IMR-90 (cell line): ENCODE data around the gene CHN2. TPM values are rescaled to one million over a fixed set of nuclear protein-coding genes. Genes with fewer than 3 reads are reported as not detected.

Experiments
- ATAC-seq: fragments of 200-7000 bp; cut with Tn5 transposase; 2 replicates; pipeline ENCODE4 v1.9.1; 2020; ENCODE audit warnings: low read depth, mild to moderate bottlenecking, moderate library complexity
- BruUV-seq: library from RNA; stranded (reverse); fragments of 400-500 nt; replicated peaks from 2 replicates; lab custom pipeline; 2021; lab: Mats Ljungman, UMichigan
- CTCF ChIA-PET: fragments of 300-600 bp; formaldehyde crosslinking; extraction: SDS; loops from one replicate; lab custom pipeline; 2021; ENCODE audit warnings: antibody characterized with exemption; lab: Yijun Ruan, JAX
- POLR2A ChIA-PET: fragments of 300-600 bp; sonication (Branson Sonifier 250); formaldehyde crosslinking; loops from one replicate; lab custom pipeline; 2022; ENCODE audit warnings: antibody characterized with exemption; ENCODE audit not compliant: unreplicated experiment; lab: Charles Lee
- DNase-seq: peaks from one replicate; pipeline ENCODE4 v3.0.0; 2013
- H2AFZ ChIP-seq: replicated peaks from 2 replicates; pipeline ENCODE3; 2013; ENCODE audit warnings: low read length, mild to moderate bottlenecking; ENCODE audit not compliant: poor library complexity
- H2AK5ac ChIP-seq: 2 replicates; pipeline ENCODE4 v1.6.1; 2013; ENCODE audit warnings: low read depth, low read length, inconsistent platforms
- H2AK9ac ChIP-seq: replicated peaks from 2 replicates; pipeline ENCODE3; 2013; ENCODE audit warnings: mild to moderate bottlenecking, low read depth, low read length, moderate library complexity; ENCODE audit not compliant: poor library complexity
- H2BK120ac ChIP-seq: 2 replicates; pipeline ENCODE4 v1.6.1; 2013; ENCODE audit warnings: low read depth, low read length, inconsistent platforms
- H2BK15ac ChIP-seq: 3 replicates; pipeline ENCODE4 v1.6.1; 2013; ENCODE audit warnings: low read depth, low read length, inconsistent platforms
- H2BK20ac ChIP-seq: 2 replicates; pipeline ENCODE4 v1.6.1; 2013; ENCODE audit warnings: low read depth, mild to moderate bottlenecking, inconsistent platforms, low read length, moderate library complexity
- H2BK5ac ChIP-seq: 2 replicates; pipeline ENCODE4 v1.6.1; 2013; ENCODE audit warnings: mild to moderate bottlenecking, low read depth, low read length, inconsistent platforms; ENCODE audit not compliant: poor library complexity, severe bottlenecking
- H3K14ac ChIP-seq: replicated peaks from 2 replicates; pipeline ENCODE4 v1.6.1; 2013; ENCODE audit warnings: low read depth, low read length, inconsistent platforms
- H3K18ac ChIP-seq: 2 replicates; pipeline ENCODE4 v1.6.1; 2013; ENCODE audit warnings: low read depth, low read length, control low read depth
- H3K23ac ChIP-seq: 2 replicates; pipeline ENCODE4 v1.6.1; 2013; ENCODE audit warnings: low read depth, low read length, inconsistent platforms
- H3K27ac ChIP-seq: 2 replicates; pipeline ENCODE4 v1.5.1; 2013; ENCODE audit warnings: mild to moderate bottlenecking, control low read depth, low read length; ENCODE audit not compliant: insufficient read depth
- H3K27me3 ChIP-seq: 2 replicates; pipeline ENCODE4 v1.6.1; 2013; ENCODE audit warnings: low read length; ENCODE audit not compliant: control insufficient read depth, insufficient read depth
- H3K36me3 ChIP-seq: 2 replicates; pipeline ENCODE4 v1.6.1; 2013; ENCODE audit warnings: low read length, mixed read lengths; ENCODE audit not compliant: control insufficient read depth, insufficient read depth
- H3K4ac ChIP-seq: 2 replicates; pipeline ENCODE4 v1.6.1; 2013; ENCODE audit warnings: low read depth, low read length, inconsistent platforms
- H3K4me1 ChIP-seq: 2 replicates; pipeline ENCODE4 v1.6.1; 2013; ENCODE audit warnings: low read length, mixed read lengths; ENCODE audit not compliant: control insufficient read depth, insufficient read depth
- H3K4me2 ChIP-seq: 2 replicates; pipeline ENCODE4 v1.6.1; 2013; ENCODE audit warnings: low read depth, mild to moderate bottlenecking, control low read depth, low read length, moderate library complexity
- H3K4me3 ChIP-seq: 2 replicates; pipeline ENCODE4 v1.5.1; 2013; ENCODE audit warnings: low read depth, mild to moderate bottlenecking, control low read depth, low read length, moderate library complexity; ENCODE audit not compliant: insufficient read depth
- H3K56ac ChIP-seq: 2 replicates; pipeline ENCODE4 v1.6.1; 2013; ENCODE audit warnings: low read length, inconsistent platforms; ENCODE audit not compliant: insufficient read depth; ENCODE audit errors: extremely low read depth
- H3K79me1 ChIP-seq, 2 experiments: 2 replicates each; pipeline ENCODE4 v1.6.1; 2013; ENCODE audit warnings: low read length in 2 of 2, inconsistent platforms in 1 of 2, low read depth in 1 of 2
- H3K9ac ChIP-seq: 2 replicates; pipeline ENCODE4 v1.6.1; 2013; ENCODE audit warnings: low read depth, low read length, control low read depth
- H3K9me1 ChIP-seq: 2 replicates; pipeline ENCODE4 v1.6.1; 2013; ENCODE audit warnings: low read length, inconsistent platforms; ENCODE audit not compliant: insufficient read depth
- H3K9me3 ChIP-seq: 2 replicates; pipeline ENCODE4 v1.6.1; 2013; ENCODE audit warnings: low read length; ENCODE audit not compliant: control insufficient read depth, insufficient read depth
- H4K20me1 ChIP-seq: 2 replicates; pipeline ENCODE4 v1.6.1; 2013; ENCODE audit warnings: low read length, inconsistent platforms; ENCODE audit not compliant: insufficient read depth
- H4K5ac ChIP-seq: 2 replicates; pipeline ENCODE4 v1.6.1; 2013; ENCODE audit warnings: mild to moderate bottlenecking, low read depth, low read length, control low read depth
- H4K8ac ChIP-seq, 2 experiments: 2 replicates each; pipeline ENCODE4 v1.6.1; 2013; ENCODE audit warnings: low read depth in 2 of 2, low read length in 2 of 2, control low read depth in 1 of 2, inconsistent platforms in 1 of 2
- H4K91ac ChIP-seq: 2 replicates; pipeline ENCODE4 v1.6.1; 2013; ENCODE audit warnings: low read depth, low read length, inconsistent platforms; ENCODE audit not compliant: insufficient read depth
- BHLHE40 ChIP-seq: fragments of 150-350 bp; IDR thresholded peaks from 2 replicates; pipeline ENCODE4 v1.6.1; 2016; ENCODE audit warnings: mild to moderate bottlenecking, low read depth, low read length
- CEBPB ChIP-seq: IDR thresholded peaks from 2 replicates; pipeline ENCODE4 v1.6.1; 2012; ENCODE audit warnings: low read depth, low read length, improper control_type of control experiment
- CHD1 ChIP-seq: IDR thresholded peaks from 2 replicates; pipeline ENCODE4 v1.6.1; 2012; ENCODE audit warnings: low read depth, low read length, improper control_type of control experiment
- CTCF ChIP-seq: conservative IDR thresholded peaks from 2 replicates; pipeline ENCODE4 v1.5.1; 2012; ENCODE audit warnings: mild to moderate bottlenecking, low read depth, low read length, improper control_type of control experiment
- ELK1 ChIP-seq: fragments of 150-350 bp; IDR thresholded peaks from 2 replicates; pipeline ENCODE4 v1.6.1; 2016; ENCODE audit warnings: low read depth, mild to moderate bottlenecking, low read length, moderate library complexity, borderline replicate concordance
- FOS ChIP-seq: fragments of 150-350 bp; IDR thresholded peaks from 2 replicates; pipeline ENCODE4 v1.6.1; 2016; ENCODE audit warnings: low read depth, low read length
- MAFK ChIP-seq: IDR thresholded peaks from 2 replicates; pipeline ENCODE4 v1.6.1; 2012; ENCODE audit warnings: low read depth, low read length, improper control_type of control experiment
- MAZ ChIP-seq: IDR thresholded peaks from 2 replicates; pipeline ENCODE4 v1.6.1; 2012; ENCODE audit warnings: low read depth, mild to moderate bottlenecking, low read length, improper control_type of control experiment, moderate library complexity, borderline replicate concordance
- MXI1 ChIP-seq: IDR thresholded peaks from 2 replicates; pipeline ENCODE4 v1.6.1; 2012; ENCODE audit warnings: low read depth, mild to moderate bottlenecking, low read length, moderate library complexity, borderline replicate concordance
- NFE2L2 ChIP-seq: fragments of 150-350 bp; IDR thresholded peaks from 2 replicates; pipeline ENCODE4 v1.6.1; 2016; ENCODE audit warnings: low read depth, mild to moderate bottlenecking, low read length
- POLR2A ChIP-seq: IDR thresholded peaks from 2 replicates; pipeline ENCODE4 v1.6.1; 2012; ENCODE audit warnings: mild to moderate bottlenecking, low read depth, low read length
- RAD21 ChIP-seq: IDR thresholded peaks from 2 replicates; pipeline ENCODE4 v1.6.1; 2012; ENCODE audit warnings: low read length, improper control_type of control experiment
- RCOR1 ChIP-seq: IDR thresholded peaks from 2 replicates; pipeline ENCODE4 v1.6.1; 2012; ENCODE audit warnings: mild to moderate bottlenecking, low read length, improper control_type of control experiment; ENCODE audit not compliant: insufficient replicate concordance
- RFX5 ChIP-seq: IDR thresholded peaks from 2 replicates; pipeline ENCODE4 v1.8.0; 2012; ENCODE audit warnings: low read depth, mild to moderate bottlenecking, low read length, moderate library complexity
- SMC3 ChIP-seq: fragments of 150-350 bp; IDR thresholded peaks from 2 replicates; pipeline ENCODE4 v1.6.1; 2016; ENCODE audit warnings: low read depth, mild to moderate bottlenecking, antibody characterized with exemption, low read length, moderate library complexity
- USF2 ChIP-seq: fragments of 150-350 bp; IDR thresholded peaks from 2 replicates; pipeline ENCODE4 v1.6.1; 2017; ENCODE audit warnings: mild to moderate bottlenecking, antibody characterized with exemption, low read length, low read depth
- WGBS, 2 experiments: methylation state at CpG; one replicate each; pipeline versions ENCODE4 v1.1.5 to v1.1.7; 2013; ENCODE audit warnings: missing lambda C conversion rate in 2 of 2; ENCODE audit not compliant: insufficient read length in 1 of 2; ENCODE audit errors: extremely low coverage in 2 of 2; 5-methylcytosine and 5-hydroxymethylcytosine counted together
- dilution Hi-C: fragments of 300-500 bp; cut with HindIII; formaldehyde crosslinking; loops from one replicate; pipeline ENCODE4 v1.14.3; 2018; ENCODE audit warnings: low sequenced_read_pairs; ENCODE audit not compliant: unreplicated experiment
- in situ Hi-C: fragments of 300-500 bp; cut with MboI; formaldehyde crosslinking; loops from 3 replicates; pipeline ENCODE4 v1.14.3; 2019; ENCODE audit warnings: low sequenced_read_pairs, inconsistent platforms, mixed read lengths
- intact Hi-C: fragments of 100-400 bp; cut with micrococcal nuclease; formaldehyde crosslinking; loops from 2 replicates; pipeline ENCODE4 v1.10.0; 2022
- polyA plus RNA-seq, 3 experiments: library from polyadenylated mRNA; depleted of rRNA; stranded (reverse); fragments of >200 nt; gene quantifications; 2 replicates each; pipeline ENCODE4 v1.2.3, GENCODE V29; 2012; ENCODE audit warnings: low replicate concordance in 1 of 3
- total RNA-seq: library from RNA; depleted of rRNA; stranded (reverse); fragments of >200 nt; gene quantifications from 2 replicates; pipeline ENCODE4 v1.2.3, GENCODE V29; 2012

The CHN2 gene
- total and polyA plus RNA-seq, 2 of the 4 experiments (the other 2 are of a cell fraction): not detected

DNA sequence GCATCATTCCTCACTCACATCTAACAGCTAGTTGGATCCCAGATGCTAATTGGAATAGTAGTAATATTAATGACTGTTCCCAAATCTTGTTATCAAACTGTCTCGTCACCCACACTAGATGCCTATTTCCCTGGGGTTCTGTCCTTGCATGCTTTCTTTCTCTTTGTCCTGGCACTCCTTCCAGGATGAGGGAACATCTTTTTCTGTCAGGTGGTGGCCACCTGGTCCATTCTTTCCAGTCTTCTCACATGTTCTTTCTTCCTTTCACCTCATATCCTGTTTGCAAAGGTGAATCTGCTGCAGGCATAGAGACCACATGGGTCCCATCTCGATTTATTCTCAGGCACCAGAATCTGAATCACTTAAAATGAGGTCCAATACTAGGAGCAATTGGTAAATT is 126.0 kb downstream of the CHN2 start:
- Histone ChIP-seq H3K27ac (no peak overlapping the region), H3K14ac (no peak overlapping the region), H3K18ac (no peak overlapping the region), H3K56ac (no peak overlapping the region), H4K8ac (no peak overlapping the region), H3K36me3 (no peaks in the 10 kb centered on the region), H2AK9ac (no peak overlapping the region), H3K4me1 (no peaks in the 10 kb centered on the region), H3K4me2 (no peak overlapping the region), H3K27me3 (no peaks in the 10 kb centered on the region), H3K9me1 (no peaks in the 10 kb centered on the region), H2BK5ac (no peak overlapping the region), H3K23ac (no peak overlapping the region), H2BK20ac (no peak overlapping the region), H2AK5ac (no peak overlapping the region), H3K9ac (no peak overlapping the region), H2BK120ac (no peak overlapping the region), H3K4ac (no peak overlapping the region), H4K5ac (no peak overlapping the region), H3K79me1 (no peaks in the 10 kb centered on the region), H4K20me1 (no peaks in the 10 kb centered on the region), H2BK15ac (no peak overlapping the region), H3K9me3 (no peaks in the 10 kb centered on the region), H2AFZ (no peak overlapping the region), H3K4me3 (no peak overlapping the region), H4K91ac (no peak overlapping the region)
- POLR2A ChIA-PET: no interaction called here
- CTCF ChIA-PET: no interaction called here
- no peak for DNase-seq
- in situ Hi-C loops: no loop called here
- no TSS peak for BruUV-seq
- intact Hi-C loops: no loop called here
- WGBS, 2 experiments: no CpG with 5 or more reads among the region's 2 CpGs
- TF ChIP-seq CEBPB: no peak
- TF ChIP-seq RCOR1: no peak
- no peak for TF ChIP-seq SMC3
- no peak for TF ChIP-seq POLR2A
- no peak for TF ChIP-seq CTCF
- TF ChIP-seq ELK1: no peak
- no peak for TF ChIP-seq MAFK
- no peak for TF ChIP-seq BHLHE40
- TF ChIP-seq RFX5: no peak
- no peak for TF ChIP-seq MXI1
- no peak for TF ChIP-seq MAZ
- TF ChIP-seq CHD1: no peak
- TF ChIP-seq RAD21: no peak
- no peak for TF ChIP-seq USF2
- no peak for TF ChIP-seq FOS
- TF ChIP-seq NFE2L2: no peak
- no peak for ATAC-seq
- dilution Hi-C loops: no loop called here
